Erythroblast (primary cell): Measurements from ENCODE around the gene EMP2.
A peak's percentile ranks its signal among the peaks of the same experiment; 100 is the strongest.
"Not testable (repeated sequence)": the region's sequence is repeated elsewhere in the genome, so short reads cannot be mapped to it uniquely, and the experiment has no call there.

Experiments
- DNase-seq, 2 experiments: peaks; one replicate each; lab custom pipeline; 2025; lab: John Stamatoyannopoulos, UW
- GATA1 ChIP-seq: IDR thresholded peaks from 2 replicates; pipeline ENCODE4 v1.6.1; 2011; ENCODE audit warnings: low read depth, mild to moderate bottlenecking, control low read depth, low read length, moderate library complexity
- POLR2A ChIP-seq: IDR thresholded peaks from 2 replicates; pipeline ENCODE4 v1.6.1; 2011; ENCODE audit warnings: mild to moderate bottlenecking, low read length

The EMP2 gene, protein sequence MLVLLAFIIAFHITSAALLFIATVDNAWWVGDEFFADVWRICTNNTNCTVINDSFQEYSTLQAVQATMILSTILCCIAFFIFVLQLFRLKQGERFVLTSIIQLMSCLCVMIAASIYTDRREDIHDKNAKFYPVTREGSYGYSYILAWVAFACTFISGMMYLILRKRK

DNA sequence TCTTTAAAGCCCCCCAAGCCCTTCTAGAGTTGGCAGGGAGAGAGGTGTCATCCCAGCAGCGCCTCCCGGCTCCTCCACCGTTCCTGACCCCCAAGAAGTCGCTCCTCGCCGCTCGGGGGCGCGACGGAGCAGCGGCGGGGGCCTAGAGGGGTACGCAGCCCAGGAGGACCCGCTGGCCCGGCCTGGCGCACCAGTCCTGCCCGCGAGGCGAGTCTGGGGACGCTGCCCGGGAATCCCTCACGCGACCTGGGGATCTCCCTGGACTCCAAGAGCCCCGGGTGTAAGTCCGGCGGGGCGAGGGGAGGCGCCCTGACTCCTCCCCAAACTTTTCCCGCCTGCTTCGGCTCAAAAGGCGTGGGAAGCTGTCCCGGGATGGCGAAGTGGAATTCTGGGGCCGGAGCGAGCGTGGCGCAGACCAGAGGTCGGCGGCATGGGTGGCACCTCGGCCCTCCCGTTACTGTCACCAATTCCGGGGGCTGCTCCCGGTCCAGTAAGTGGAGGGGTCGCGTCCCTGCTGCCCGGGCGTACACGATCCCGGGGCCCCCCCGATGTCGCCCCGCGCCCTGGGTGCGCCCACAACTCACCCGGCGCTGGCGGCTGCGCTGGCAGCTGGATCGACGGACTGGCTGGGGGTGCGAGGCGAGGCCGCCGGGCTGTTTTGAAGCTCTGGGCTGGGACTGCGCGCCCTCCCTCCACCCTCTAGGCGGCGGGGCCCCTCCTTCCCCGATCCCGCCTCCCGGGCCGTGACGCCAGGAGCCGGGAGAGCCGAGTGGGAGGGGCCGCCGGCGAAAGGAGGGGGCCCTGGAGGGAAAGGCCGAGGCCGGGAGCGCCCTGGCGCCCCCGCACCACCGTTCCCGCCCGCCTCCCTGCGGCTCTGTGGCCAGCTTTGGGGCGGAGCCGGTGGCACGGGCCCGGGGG is at the start of gene EMP2:
EMP2 (minus strand) TSS at position 634 of the 918 bp plus-strand sequence. CDS start 32,981 bp downstream, outside the sequence.
- TF ChIP-seq POLR2A (no peak), GATA1 (no peak)
- peak; percentile 54 to 61 for DNase-seq

DNA sequence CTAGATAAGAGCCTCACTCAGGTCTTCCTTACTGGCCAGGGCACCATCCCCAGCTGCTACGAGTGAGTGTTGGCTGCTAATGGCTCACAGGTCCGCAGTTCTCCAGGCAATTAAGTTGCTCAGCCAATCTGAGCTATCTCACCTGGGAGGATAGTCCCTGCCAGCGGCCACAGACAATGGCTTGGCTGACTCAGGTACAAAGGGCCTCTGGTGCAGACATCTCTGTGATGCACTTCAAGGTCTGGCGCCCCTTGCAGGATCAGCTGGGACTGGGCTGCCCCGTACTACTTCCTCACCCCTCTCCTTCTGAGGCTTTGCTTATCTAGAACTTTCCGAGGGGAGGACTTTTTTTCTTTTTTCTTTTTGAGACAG is 49.2 kb upstream of the EMP2 start:
- TF ChIP-seq GATA1 (no peak), POLR2A (no peak)
- peak in 1 of 2 experiments; percentile 20 for DNase-seq

DNA sequence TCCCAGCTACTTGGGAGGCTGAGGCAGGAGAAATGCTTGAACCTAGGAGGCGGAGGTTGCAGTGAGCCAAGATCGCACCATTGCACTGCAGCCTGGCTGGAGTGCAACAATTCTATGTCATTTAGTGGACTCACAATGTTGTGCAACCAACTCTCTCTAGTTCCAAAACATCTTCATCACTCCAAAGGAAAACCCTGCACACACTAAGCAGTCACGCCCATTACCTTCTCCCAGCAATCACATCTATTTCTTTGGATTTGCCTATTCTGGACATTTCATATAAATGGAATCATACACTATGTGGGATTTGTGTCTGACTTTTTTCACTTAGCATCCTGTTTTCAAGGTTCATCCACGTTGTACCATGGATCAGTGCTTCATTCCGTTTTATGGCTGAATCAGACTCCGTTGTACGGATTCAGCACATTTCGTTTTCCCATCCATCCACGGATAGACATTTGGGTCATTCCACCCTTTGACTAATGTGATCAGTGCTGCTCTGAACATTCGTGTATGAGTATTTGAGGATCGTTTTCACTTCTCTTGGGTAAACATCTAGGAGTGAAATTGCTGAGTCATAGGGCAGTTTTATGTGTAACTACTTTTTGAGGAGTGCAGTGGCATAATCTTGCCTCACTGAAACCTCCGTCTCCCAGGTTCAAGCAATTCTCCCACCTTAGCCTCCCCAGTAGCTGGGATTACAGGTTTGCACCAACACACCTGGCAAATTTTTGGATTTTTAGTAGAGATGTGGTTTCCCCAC is 45.4 kb upstream of the EMP2 start:
- no peak for TF ChIP-seq POLR2A
- no peak for TF ChIP-seq GATA1
- peak; percentile 52 to 56 for DNase-seq

DNA sequence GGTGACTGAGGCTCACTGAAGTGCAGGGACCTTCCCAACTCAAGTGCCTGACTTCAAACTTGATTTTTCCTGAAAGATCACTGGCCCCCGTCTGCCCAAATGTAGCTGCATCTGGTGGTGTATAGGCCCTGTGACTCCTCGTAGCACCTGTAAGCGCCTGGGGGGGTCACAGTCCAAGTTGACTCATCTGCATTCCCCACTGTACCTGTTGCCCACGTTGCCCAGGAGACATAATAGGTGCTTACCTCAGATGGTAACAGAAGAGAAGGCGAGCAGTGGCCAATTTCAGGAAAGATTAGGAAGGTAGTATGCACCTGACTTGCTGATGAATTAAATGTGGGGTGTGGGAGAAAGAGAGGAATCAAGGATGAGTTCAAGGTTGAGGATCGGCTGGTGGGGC is 44.1 kb upstream of the EMP2 start:
- DNase-seq = no peak
- no peak for TF ChIP-seq POLR2A
- no peak for TF ChIP-seq GATA1

DNA sequence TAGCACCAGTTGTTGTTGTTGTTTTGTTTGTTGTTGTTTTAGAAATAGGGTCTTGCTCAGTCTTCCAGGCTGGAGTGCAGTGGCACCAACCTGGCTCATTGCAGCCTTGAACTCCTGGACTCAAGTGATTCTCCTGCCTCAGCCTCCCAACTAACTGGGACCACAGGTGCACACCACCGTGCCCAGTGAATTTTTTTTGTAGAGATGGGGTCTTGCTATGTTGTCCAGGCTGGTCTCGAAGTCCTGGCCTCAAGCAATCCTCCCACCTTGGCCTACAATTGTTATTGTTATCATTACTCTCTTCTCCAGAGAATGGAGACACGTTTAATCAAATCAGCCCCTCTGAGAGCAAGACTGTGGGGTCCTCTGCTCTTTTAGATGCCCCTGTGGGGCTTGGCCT is 42.7 kb upstream of the EMP2 start:
- TF ChIP-seq GATA1 = no peak
- no peak for TF ChIP-seq POLR2A

DNA sequence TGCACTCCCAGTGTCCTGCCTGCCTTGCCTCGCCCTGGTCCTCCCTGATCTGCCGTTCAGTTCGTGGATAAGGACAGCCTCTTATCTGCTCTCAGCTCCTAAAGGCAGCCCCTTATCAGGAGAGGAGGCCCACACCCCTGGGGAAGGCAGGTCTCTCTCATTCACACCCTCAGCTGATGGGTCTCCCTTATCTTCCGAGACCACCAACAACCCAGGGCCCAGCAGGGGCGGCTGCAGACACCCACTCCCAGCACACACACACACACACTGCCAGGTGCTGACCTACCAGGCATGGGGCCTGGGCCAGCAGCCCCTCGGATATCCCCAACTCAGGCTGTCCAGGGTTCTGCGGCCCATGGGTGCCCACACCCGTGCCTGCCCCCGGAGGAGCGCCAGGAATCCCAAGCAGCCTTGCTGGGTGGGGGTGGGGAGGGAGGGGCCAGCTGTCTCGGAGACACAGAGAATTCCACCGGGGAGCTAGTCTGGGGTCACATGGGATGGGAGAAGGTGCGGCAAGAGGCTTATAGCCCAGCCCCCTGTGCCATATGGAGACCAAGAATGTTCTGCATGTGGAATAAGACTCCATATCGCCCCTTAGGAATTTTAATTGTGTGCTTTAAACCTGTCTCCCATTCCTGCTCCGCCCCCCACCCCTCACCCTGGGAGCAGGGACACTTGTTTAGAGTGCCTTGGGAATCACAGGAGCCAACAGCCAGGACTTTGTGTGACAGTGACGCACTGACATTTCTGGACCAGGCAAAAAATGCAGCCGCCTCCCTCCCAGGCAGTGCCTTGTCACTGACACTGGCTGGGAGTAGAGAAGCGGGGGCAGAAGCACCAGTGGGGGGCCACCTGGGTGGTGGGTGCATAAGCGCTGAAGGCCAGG is 41.9 kb upstream of the EMP2 start:
- peak; percentile 67 to 88 for DNase-seq
- TF ChIP-seq POLR2A = no peak
- no peak for TF ChIP-seq GATA1

More for the DNA sequence above, 42.7 kb upstream of the EMP2 start:
- DNase-seq = no peak

DNA sequence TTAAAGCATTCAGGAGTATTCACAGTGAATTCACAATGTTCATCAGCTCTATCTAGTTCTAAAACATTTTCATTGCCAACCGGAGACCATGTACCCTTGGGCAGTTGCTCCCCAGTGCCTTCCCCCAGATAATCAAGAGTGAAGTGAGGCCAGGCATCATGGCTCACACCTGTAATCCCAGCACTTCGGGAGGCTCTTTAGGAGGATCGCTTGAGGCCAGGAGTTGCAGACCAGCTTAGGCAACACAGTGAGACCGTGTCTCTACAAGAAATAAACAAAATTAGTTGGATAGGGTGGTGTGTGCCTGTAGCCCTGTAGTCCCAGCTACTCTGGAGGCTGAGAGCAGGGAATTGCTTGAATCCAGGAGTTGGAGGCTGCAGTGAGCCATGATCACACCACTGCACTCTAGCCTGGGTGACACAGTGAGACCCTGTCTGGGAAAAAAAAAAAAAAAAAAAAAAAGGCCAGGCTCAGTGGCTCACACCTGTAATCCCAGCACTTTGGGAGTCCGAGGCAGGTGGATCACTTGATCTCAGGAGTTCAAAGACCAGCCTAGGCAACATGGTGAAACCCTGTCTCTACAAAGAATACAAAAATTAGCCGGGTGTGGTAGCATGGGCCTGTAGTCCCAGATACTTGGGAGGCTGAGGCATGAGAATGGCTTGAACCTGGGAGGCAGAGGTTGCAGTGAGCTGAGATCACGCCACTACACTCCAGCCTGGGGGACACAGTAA is 41.0 kb upstream of the EMP2 start:
- DNase-seq = not testable (repeated sequence)

DNA sequence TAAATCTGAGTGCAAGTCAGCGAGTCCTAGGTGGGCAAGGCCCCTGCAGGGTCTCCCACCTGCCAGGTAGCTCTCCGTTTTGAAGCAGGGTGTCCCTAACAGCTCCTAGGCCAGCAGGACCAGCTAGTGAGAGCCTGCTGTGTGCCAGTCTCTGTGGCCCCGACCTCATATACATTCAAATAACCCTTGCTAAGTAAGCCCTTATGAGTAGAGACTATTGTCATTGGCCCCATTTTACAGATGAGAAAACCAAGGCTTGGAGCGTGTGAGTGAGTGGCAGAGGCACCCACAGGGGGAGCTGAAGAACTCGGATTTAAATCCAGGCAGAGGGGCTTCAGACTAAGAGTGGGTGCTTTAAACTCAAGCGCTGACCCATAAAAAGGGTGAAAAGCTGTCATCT is 39.7 kb upstream of the EMP2 start:
- DNase-seq = peak in 1 of 2 experiments; percentile 30
- TF ChIP-seq GATA1 (no peak), POLR2A (no peak)

DNA sequence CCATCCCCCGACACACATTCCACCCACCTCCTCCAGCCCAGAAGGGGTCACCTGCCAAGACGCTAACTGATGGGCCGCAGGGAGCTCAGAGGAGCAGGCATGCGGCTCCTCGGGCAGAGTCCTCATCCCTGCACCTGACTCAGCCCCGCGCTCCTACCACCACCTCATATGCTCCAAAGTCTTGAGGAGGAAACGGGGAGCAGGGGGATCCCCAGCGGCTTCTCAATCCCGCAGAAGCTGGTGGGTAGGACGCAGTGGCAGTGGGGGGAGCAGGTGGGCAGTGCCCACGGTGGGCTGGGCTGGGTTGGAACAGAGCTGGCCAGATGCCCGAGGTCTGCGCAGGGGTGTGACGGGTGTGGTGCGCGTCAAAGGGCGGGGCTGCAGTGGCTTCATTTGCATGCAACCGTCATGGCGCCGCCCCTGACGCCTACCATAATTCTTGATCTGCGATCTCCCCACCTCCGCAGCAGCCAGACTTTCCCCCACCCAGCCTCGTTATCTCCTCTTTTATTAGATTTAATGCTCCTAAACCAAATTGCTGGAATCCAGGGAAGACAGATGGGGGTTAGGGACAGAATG is 39.0 kb upstream of the EMP2 start:
- no peak for TF ChIP-seq POLR2A
- TF ChIP-seq GATA1 = no peak
- DNase-seq = peak; percentile 90

DNA sequence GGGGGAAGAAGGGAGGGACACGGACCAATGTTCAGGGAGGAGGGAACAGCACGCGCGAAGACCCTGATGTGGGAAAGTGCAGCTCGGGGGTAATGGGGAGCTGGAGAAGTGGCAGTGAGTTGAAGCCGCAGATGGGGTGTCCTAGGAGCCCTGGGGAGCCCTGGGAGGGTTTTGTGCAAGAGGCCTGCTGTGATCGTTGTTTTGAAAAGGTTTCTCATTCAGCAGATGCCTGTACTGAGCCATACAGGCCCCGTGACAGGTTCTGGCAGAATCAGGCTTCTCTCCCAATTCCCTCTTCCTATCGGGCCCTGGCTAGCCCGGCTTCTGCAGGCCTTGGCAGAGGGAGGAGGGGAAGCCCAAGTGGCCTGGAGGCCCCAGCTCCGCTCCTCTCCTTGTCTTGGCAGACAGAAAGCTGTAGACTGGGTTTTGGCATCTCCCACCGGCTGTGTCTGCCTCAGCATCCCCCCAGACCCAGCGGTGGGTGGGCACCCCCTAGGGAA is 38.4 kb upstream of the EMP2 start:
- no peak for DNase-seq
- TF ChIP-seq POLR2A (no peak), GATA1 (no peak)

DNA sequence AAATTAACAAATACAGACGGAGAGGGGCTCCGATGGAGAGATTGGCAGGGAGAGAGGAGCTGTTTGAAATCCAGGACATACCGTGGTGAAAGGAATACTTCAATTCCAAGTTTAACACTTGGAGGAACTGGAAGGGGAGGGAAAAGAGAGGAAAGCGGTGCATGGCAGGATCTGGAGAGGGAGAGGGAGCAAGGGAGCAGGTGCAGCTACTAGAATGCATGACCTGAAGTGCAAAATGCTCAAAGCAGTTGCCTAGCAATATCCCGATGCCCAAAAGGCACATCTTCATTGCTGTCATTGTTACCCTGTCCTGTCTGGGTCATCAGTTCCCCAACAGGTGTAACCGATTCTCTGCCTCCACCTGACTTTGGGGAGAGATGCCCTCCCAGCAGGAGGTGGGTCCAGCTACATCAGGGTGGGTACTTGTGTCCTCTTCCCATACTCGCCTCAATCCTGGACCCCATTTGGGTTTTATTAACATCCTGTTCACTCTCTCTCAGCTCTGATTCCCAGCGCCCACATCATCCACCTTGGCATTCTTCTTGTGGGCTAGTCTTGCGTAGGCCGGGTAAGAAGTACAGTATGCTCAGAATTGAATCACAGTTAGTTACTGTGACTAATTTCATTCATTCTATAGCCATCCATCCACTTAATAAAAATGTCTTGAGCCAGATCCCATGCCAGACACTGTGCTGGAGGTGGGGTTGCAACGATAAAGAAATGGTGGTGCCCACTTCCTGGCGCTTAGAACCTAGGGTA is 37.4 kb upstream of the EMP2 start:
- TF ChIP-seq GATA1 (no peak), POLR2A (no peak)
- no peak for DNase-seq
